Stimulated activated CD4-positive, alpha-beta T cell treated with anti-CD3 and anti-CD28 coated beads, TNF-alpha, amount 100 ng/mL, for 1 hour (primary cell): ENCODE measurements around the gene MIDN.
A peak's percentile ranks its signal among the peaks of the same experiment; 100 is the strongest.

ENCODE experiments used
- DNase-seq, 3 donors: peaks; one replicate each; pipeline ENCODE4 v3.0.0-alpha.2; 2020; ENCODE audit warnings: low read depth in 3 of 3, low spot score in 1 of 3

MIDN gene

GRCh38 chr19:1269478-1270212 lies 21.3 kb downstream of the MIDN start:
- DNase-seq = peak; percentile 72 to 78 (median 77)

- no peak for DNase-seq
Measured at GRCh38 chr19:1270213-1270853, 21.9 kb downstream of the MIDN start.

DNA sequence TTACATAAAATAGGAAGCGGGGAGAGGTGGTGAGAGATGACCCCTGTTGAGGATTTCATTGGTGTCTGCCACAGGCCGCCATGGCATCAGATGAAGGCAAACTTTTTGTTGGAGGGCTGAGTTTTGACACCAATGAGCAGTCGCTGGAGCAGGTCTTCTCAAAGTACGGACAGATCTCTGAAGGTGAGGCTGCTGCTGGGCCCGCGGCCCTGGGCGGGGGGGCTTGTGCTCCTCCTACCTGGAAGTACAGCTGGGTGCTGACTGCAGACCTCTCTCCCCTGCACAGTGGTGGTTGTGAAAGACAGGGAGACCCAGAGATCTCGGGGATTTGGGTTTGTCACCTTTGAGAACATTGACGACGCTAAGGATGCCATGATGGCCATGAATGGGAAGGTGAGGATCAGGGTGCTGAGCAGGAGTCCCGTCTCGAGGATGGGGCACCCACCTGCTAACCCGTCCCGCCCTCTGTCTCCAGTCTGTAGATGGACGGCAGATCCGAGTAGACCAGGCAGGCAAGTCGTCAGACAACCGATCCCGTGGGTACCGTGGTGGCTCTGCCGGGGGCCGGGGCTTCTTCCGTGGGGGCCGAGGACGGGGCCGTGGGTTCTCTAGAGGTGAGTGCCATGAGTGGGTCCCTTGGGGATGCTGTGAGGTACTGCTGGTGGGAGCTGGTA lies 22.6 kb downstream of the MIDN start:
- DNase-seq = no peak

DNA sequence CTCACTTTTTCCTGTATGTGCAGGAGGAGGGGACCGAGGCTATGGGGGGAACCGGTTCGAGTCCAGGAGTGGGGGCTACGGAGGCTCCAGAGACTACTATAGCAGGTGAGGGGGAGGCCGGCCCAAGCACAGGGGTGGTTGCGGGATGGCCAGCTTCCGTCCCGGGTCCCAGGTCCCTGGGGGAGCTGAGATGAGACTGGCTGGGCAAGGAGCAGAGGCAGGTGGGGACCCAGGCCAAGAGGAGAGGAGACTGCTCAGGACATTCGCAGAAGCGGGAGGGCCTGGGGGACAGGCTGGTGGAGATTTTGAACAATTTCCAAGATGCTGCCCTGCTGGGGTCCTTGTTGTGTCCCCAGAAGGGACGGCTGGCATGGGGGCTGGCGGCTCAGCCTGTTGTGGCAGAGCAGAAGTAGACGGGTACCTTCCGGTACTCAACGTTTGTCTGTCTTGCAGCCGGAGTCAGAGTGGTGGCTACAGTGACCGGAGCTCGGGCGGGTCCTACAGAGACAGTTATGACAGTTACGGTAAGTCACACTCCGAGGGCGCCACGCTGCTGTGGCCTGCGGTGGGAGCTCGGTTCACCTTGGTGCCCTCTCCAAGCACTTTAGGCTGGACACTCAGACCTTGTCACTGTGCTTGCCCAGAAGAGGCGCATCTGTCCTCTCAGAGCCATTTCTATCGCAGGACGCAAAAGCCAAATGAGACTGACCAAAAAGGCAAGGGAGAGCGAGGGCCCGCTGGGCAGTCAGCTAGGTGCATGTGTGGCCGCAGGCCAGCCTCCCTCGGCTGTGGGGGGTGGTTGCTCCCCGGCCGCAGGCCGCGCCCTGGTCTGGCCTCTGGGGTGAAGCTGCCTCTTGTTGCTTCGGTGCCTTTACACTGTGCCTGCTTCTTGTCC lies 23.4 kb downstream of the MIDN start:
- DNase-seq = no peak

- DNase-seq = no peak
Measured at GRCh38 chr19:1272423-1273262, 24.3 kb downstream of the MIDN start.

DNA sequence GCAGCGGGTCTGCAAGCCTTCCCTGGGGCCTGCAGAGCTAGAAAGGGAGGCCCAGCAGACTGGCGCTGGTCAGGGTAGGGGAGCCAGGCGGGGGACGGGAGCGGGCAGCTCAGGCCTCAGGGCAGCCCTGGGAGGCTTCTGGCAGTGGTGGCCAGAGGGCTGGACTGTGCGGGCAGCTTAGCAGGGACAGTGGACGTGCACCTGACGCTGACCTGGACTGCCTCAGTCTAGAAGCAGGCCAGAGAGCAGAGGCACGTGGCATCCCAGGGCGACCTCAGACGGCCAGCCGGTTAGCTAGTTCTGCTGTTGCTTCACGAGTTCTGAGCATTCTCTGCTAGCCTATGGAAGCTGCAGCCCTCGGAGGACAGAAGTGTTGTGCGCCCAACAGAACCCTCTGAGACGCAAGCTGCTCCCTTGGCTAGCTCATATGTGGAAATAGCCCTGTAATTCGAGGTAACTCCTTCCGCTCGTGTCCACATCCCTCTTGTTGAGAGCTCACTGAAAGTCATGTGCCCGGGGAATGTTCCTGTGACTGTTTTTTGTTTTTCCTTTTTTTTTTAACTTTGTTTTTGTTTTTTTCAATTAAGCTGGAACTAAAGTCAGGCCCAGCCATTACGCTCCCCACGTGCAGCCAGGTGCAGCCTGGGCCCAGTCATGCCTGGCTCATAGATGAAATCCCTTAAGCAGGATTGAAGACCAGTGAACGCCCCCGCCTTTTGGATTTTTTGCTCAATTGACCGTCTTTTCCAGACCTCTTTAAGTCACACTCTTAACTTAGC lies 25.1 kb downstream of the MIDN start:
- DNase-seq = no peak

GRCh38 chr19:1274081-1274851 lies 25.9 kb downstream of the MIDN start:
- DNase-seq = no peak

DNA sequence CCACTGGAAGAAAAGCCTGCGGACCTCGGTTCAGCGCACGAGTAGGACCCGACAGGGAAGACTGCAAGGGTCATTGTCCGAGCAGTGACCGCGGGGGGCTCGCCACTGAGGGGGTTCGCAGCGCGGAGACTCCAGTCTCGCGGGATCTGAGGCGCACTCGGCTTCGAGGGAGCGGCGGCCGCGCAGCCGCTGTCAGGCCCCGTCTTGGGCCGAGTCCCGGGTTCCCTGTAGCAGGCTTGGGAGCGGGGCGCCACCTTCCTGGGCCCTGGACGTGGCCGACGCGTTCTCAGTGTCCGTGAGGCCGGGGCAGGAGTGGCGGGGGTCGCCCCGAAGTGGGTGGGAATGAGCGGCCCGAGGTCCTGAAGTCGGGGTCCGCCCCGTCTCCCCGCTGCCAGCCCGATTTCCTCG lies 26.5 kb downstream of the MIDN start:
- no peak for DNase-seq

- peak; percentile 87 to 93 (median 87) for DNase-seq
Measured at GRCh38 chr19:1275260-1275975, 27.0 kb downstream of the MIDN start, which contains the start of gene FAM174C. Gene FAM174C (plus strand): TSS chr19:1275530. CDS start chr19:1275550, 20 bp downstream.

- no peak for DNase-seq
Measured at GRCh38 chr19:1275976-1276627, 27.7 kb downstream of the MIDN start.

DNA sequence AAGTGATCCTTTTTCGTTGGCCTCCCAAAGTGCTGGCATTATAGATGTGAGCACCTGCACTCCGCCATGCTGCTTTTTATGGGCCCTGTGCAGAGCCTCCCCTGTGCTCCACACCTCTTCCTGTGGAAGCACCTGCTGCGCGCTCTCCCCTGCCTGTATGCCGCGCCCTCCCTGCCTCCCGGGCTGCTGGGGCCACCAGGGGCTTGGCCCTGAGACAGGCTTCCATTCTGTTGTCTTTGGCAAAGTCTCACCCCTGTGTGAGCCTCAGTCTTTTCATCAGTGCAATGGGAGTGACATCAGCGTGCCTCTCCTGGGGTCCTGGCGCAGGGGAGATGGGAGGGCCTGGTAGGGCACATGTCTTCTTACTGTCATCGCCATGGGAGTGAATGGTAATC lies 28.2 kb downstream of the MIDN start:
- DNase-seq = no peak

DNA sequence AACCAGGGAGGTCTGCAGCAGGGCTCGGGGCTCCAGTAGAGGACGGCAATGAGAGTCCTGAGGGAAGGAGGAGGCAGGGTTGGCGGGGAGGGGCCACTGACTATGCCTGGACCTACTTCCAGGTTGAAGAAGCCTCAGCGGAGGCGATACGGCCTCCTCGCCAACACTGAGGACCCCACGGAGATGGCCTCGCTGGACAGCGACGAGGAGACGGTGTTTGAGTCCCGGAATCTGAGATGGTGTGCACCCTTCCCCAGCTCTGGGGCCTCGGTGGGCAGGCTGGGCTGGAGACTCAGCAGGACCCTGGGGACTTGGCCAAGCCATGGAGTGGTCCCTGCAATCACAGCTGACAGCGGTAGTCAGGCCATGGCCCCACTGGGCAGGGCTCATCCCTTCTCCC lies 28.7 kb downstream of the MIDN start:
- DNase-seq = no peak

DNA sequence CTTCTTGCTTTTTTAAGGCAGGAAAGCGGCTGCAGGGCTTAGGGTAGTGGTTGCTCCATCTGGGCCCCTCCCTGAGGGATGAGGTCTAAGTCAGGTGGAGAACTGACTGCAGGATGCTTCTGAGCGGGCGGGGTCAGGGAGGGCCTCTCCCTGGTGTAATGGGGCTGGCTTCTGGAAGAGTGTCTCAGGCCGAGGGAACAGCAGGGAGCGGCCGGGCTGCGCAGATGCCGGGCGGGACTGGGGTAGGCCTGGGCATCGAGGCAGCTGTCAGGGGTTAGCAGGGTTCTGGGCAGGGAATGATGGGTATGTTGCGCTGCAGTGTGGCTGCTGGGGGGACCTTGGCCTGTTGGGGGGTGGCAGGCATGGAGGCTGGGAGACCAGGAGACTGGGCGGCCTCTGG lies 29.7 kb downstream of the MIDN start:
- no peak for DNase-seq

- no peak for DNase-seq
Measured at GRCh38 chr19:1278713-1279660, 30.6 kb downstream of the MIDN start.

DNA sequence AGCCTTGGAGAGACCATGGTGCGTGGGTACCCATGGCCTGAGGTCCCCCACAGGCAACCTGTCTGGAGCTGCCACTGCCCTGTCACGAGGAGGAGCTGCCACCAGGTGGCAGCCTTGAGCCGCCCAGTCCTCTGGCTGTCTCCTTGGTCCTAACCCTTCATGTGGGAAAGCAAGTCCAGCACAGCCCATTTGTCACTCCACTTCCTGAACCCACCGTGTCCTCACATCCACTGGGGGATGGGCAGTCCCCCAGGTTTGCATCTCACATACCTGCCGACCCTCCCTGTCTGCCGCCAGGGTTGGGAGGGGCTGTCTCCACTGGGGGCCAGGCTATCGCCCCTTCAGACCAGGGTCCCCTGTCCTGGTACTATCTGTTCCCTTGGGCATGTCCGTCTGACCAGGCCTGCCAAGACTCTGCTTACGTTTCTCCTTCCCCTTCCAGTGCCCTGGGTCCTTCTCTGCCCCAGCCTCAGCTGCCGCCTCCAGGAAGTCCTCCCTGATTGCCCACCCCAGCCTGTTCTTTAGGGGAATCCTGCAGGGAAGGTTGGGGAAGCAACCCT lies 31.5 kb downstream of the MIDN start:
- DNase-seq = peak in 2 of 3 donors; percentile 67 to 70
